Activated CD4-positive, alpha-beta T cell treated with anti-CD3 and anti-CD28 coated beads, Interleukin-2, Interleukin-4, amounts not matched to agents 100 ng/mL and 50 ng/mL, durations not matched to agents 16 hours and 8 hours (primary cell): ENCODE data around the gene SOX3.

Source experiments
- DNase-seq: peaks from one replicate; pipeline ENCODE4 v3.0.0-alpha.2; 2020; ENCODE audit warnings: low spot score

Gene SOX3

GRCh38 chrX:140495739-140496138 is 9.1 kb downstream of the SOX3 start:
- DNase-seq: no peak

- DNase-seq: no peak
Observed at GRCh38 chrX:140492066-140492994, 12.5 kb downstream of the SOX3 start.

GRCh38 chrX:140480765-140481164 is 24.1 kb downstream of the SOX3 start:
- no peak for DNase-seq

GRCh38 chrX:140477987-140478386 is 26.9 kb downstream of the SOX3 start:
- no peak for DNase-seq

- DNase-seq: no peak
Observed at GRCh38 chrX:140475025-140475424, 29.8 kb downstream of the SOX3 start.

GRCh38 chrX:140467211-140467610 is 37.7 kb downstream of the SOX3 start:
- DNase-seq: no peak
